GM21529 (cell line): ENCODE measurements around the gene OR7C1.
"Not testable (repeated sequence)": the region's sequence is repeated elsewhere in the genome, so short reads cannot be mapped to it uniquely, and the experiment has no call there.

Experiments used
- ATAC-seq: cut with Tn5 transposase; IDR thresholded peaks from one replicate; pipeline ENCODE4 v1.9.1; 2021; ENCODE audit not compliant: unreplicated experiment

The OR7C1 gene

DNA sequence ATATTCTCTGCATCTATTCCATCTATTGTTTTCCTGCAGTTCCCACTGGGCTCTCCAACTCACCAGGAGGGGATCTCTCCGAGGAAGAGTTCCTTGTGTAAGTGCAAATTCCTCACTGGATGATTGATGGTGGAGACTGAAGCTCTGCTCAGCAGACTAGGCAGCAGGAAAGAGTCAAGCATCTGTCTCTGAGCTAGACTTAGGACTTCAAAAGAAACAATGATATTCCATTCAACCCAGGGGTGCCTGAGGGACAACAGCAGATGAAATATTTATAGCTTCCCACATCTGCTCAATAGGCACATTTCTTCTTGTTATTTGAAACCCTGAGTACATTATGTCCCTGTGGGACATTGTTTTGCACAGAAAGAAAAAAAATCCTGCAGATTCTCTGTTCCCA, at the start of gene OR7C1, which contains the start of gene OR7A5:
OR7C1 (minus strand) TSS at position 175 of the 400 bp plus-strand sequence. CDS start 35,049 bp downstream, outside the sequence.
OR7A5 (minus strand) TSS at position 175 of the 400 bp plus-strand sequence. CDS start 6,944 bp downstream, outside the sequence.
- no peak for ATAC-seq

DNA sequence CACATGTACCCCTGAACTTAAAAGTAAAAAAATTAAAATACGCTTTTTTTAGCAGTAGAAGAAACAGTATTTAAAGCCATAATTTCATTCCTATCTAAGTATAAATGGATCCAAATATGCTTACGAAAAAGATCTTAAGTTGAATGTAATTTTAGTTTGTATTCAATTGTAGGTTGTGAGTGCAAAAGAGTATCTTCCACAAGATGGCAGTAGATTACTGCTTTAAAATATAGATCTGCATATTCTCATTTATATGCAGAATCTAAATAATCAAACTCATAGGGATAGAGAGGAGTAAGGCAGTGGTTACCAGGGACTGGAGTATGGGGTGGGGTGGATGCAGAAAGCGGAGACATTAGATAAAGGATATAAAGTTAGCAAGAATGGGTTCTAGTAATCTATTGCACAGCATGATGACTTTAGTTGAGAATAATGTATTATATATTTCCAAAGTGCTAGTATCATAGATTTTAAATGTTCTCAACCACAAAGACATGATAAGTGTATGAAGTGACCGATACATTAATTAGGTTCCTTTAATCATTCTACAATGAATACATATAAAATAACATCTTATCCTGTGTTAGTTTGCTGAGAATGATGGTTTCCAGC, 36.7 kb upstream of the OR7C1 start:
- no peak for ATAC-seq

DNA sequence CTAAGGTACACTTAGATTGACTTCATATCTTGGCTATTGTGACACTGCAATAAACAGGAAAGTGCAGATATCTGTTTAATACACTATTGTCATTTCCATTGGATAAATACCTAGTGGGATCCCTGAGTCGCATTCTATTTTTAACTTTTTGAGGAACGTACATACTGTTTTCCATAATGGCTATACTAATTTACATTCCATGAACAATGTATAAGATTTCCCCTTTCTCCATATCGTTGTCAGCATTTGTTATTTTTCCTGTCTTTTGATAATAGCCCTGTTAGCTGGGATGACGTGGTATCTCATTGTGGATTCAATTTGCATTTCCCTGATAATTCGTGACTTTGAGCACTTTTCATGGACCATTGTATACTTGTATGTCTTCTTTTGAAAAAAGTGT, 33.5 kb upstream of the OR7C1 start:
- ATAC-seq: no peak

DNA sequence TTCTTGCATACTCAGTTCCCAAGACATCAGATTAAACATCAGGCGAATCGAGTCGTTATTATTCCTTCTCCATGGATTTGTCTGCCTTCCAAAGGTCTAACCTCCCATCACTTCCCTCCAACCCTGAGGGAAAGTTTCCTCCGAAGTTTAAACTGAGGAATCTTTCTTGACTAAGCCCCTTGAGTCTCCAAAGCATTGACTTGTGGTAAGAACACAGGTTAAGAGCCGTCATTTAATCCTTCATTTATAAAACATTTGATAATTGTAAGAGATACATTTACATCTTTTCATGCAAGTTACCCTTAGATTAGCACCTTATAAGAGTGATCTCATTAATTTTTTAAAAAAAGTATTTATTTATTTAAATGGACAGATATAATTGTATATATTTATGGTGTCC, 13.8 kb upstream of the OR7C1 start, which contains the start of gene OR7A10:
OR7A10 (minus strand) TSS at position 101 of the 400 bp plus-strand sequence. CDS start 7,045 bp downstream, outside the sequence.
- ATAC-seq: no peak

DNA sequence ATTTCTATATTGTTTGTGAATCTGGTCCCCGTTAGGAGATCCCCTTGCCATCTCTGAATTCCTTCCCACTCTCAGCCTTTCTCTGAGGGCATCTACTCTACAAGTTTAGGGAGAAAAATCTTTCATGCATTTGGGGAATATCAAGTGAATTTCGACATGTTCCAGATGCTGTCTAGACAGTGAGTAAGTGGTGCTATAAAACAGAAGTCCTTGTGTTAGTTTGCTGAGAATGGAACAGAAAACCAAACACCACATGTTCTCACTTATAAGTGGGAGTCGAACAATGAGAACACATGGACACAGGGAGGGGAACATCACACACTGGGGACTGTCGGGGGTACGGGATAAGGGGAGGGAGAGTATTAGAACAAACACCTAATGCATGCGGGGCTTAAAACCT, 8.6 kb upstream of the OR7C1 start:
- no peak for ATAC-seq

DNA sequence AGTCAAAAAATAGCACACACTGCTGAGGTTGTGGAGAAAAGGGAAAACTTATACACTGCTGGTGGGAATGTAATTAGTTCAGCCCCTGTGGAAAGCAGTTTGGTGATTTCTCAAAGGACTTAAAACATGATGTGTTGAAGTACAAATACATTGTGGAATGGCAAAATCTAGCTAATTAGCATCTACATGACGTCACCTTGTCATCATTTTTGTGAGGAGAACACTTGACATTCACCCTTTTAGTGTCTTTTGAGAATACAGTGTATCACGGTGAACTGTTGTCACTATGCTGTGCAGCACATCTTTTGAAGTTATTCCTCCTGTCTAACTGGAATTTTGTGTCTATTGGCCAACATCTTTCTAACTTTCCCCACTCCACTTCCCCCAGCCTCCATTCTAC, 8.2 kb upstream of the OR7C1 start:
- no peak for ATAC-seq

DNA sequence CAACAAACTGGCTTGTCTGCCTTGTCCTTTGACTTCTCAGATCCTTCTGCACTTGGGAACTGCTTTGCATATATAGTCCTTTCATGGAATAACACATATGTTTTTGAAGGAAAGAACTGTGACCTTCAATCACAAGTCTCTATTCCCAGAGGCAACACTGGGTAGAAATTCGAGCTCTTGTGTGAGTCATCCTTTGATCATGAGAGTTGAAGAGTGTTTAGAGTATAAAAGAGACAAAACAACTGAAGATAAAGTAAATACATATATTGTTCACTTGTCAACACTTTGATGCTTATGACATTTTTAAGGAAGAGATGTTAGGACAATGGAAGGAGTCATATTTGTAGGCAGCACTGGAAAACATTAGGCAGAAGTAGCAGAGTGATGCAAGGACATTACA, 5.2 kb upstream of the OR7C1 start:
- ATAC-seq: no peak

DNA sequence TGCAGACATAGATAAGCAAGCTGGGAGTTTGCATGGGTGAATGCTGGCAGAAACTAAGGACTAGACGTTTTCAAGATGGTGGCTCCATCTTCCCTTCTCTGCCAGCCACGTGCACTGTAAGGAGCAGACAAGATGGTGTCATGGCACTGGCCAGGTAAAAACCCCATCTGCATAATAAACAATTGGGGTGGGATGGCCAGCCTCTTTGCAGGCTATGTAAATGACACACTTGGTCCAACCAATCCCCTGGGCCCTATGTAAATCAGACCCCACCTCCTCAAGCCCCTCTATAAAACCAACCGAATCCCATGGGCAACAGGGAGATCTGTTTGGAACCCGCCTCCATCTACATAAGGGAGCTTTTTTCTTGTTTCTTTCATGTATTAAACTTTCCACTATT, 2.4 kb upstream of the OR7C1 start:
- no peak for ATAC-seq

DNA sequence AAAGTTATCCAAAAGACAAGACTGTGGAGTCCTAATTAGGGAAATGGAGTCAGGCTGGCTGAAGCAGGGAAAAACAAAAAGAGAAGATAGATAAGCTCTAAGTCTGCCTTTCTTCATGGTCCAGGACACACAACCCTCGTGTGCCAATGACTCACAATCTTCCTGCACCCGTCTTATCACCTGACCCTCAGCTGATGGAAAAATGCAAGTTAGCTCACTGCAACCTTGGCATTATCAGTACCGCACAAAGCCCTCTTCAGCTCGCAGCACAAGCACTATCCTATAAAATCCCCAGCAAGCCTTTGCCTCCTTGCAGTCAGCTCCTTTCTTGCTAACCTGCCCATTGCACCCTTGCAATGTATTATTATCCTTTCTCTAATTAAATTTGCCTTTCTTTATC, 4.3 kb downstream of the OR7C1 start:
- ATAC-seq: no peak

DNA sequence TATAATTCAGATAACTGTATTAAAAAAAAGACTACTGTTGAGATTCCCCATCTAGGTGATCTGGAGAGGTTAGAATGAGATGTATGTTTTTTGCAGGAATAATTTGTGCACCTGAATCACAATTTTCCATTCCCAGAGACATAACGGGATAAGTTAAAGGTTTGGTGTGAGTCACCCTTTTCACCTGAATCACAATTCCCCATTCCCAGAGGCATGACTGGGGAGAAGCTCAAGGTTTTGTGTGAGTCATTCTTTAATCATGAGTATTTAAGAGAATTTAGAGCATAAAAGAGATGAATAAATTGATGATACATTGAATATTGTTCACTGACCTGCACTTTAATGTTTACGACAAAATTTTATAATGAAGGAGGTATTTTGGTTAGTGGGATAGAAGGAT, 9.0 kb downstream of the OR7C1 start:
- no peak for ATAC-seq

DNA sequence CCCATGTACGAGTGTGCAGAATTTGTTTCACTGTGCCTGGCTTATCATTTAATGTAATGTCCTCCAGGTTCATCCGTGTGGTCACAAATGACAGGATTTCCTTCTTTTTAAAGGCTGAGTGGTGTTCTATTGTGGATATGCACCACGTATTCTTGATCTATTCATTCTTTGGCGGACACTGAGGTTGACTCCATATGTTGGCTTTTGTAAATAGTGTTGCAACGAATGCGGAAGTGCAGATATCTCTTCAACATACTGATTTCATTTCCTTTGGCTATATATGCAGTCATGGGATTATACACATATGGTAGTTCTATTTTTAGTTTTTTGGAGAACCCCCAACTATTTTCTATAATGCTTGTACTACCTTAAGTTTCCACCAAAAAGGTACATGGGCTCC, 13.0 kb downstream of the OR7C1 start:
- ATAC-seq: no peak

DNA sequence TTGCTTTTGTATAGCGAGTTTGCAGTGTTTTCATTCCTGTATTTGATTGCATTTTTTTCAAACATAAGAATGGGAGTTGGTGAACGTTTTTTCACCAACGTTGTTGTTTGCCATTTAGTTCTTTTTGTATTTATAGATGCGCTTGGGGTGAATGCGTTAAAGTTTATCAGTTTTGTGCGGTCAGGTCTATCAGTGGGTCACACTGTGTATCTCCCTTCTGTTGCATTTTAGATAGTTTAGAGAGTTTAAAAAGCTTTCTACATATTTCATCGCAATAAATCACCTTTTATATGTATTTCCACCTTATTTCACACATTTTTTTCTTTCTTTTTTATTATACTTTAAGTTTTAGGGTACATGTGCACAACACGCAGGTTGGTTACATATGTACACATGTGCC, 16.4 kb downstream of the OR7C1 start:
- no peak for ATAC-seq

DNA sequence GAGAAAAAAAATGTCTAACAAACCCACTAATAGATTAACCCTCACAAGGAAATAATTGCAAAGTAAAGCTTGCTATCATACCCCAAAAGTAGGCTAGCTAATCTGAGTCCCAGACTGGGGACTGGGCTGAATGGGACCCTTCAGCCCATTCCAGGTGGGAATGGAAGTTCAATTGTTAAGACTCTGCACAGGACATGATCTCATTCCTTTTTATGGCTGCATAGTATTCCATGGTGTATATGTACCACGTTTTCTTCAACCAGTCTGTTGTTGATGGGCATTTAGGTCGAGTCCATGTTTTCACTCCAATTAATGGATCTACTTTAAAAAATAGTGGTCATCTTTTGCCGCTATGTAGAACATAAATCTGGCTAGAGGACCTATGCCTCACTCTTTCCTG, 17.9 kb downstream of the OR7C1 start:
- ATAC-seq: no peak

DNA sequence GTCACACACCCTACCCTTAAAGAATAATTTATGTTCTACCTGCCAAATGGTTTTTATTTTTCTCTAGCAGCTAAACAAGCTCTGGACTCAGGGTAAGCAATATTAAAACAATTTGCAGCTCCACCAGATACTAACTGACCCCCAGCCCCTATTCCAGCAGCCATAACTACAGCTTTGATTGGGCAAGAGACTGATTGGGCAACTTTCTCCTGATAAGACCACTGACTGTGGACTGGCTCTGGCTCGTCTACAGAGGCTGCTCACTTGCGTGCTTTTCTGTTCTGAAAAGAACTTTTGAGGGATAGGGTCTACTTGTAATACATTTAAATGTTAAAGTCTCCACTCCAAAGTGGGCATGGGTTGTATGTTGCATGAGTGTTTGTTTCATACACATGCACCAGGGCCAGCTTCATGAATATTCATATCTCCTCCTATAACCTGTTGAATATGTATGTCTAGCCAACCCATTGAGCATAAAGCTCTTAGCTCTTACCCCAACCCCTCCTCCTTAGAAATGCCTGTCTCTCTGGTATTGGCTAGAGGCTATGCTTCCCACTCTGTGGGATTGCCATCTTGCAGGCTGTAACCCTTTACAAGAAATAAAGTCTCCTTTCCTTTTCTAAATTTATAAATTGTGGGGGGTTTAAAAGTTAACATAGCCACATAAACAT, 19.9 kb downstream of the OR7C1 start:
- no peak for ATAC-seq

DNA sequence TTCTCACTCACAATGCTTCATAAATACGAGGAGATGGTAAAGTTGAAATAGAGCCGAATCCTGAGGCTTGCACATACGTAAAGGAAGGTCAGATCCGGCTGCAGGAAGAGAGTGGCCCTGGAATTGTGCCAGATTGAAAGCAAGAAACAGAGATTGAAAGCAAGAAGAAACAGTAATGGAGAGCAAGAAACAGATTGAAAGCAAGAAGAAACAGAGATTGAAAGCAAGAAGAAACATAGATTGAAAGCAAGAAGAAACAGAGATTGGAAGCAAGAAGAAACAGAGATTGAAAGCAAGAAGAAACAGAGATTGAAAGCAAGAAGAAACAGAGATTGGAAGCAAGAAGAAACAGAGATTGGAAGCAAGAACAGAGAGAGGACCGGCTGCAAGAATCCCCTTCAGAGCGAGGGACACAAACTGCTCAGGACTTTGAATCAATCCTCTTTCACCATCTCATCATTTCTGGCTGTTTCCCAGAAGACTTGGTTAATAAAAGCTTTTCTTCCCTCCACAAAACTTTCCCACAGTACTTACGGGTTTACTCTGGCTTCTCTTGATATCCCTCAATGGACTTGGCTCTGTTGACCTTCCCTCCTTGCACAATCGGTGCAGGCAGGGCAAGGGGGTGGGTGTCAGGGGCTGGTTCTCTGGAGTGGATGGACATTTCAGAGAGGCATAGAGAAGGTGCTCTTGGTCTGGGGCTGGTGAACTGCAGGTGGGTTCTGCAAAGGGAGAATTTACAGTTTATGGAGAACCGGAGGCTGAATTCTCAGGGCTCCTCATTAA, 25.5 kb downstream of the OR7C1 start:
- no peak for ATAC-seq

DNA sequence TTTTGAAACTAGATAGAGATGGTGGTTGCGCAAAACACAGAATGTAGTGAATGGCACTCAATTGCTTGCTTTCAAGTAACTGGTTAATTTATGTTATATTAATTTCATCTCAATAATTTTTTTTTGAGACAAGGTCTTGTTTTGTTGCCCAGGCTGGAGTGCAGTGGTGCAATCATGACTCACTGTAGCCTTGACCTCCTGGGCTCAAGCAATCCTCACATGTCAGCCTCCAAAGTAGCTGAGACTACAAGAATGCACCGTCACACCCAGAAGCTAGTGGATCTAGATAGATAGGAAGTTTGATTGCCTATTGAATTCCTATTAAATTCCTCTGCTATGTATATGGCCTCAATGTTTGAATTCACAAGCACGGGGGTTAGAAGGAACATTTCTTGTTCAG, 30.2 kb downstream of the OR7C1 start:
- no peak for ATAC-seq

DNA sequence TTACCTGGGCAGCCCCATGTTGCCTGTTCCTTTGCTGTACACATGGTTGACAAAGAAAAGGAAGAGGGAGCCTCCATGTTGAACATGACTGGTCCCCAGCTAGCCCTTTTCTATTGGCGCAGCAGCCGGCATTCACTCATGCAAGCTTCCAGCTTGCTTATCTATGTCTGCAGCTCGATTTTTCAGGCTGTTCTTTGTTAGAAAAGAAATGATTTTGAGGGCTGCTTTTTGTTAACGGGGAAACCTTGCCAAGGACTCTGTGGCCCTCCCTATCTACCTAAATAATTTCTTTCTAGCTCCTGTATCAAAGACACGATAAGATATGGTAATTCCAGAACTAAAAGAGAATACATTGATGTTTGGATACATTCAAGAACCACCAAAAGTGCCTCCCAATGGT, 36.2 kb downstream of the OR7C1 start:
- ATAC-seq: no peak

DNA sequence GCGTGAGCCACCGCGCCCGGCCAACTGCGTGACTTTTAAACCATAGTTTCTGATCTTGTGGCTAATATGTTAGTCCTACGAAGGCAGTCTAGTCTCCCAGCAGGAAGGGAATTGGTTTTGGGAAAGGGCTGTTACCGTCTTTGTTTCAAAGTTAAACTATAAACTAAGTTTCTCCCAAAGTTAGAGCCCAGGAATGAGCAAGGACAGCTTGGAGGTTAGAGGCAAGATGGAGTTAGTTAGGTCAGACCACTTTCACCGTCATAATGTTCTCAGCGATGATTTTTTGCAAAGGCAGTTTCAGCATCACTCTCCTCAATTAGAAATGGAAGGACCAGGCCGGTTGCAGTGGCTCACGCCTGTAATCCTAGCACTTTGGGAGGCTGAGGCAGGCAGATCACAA, 39.0 kb downstream of the OR7C1 start:
- no peak for ATAC-seq

DNA sequence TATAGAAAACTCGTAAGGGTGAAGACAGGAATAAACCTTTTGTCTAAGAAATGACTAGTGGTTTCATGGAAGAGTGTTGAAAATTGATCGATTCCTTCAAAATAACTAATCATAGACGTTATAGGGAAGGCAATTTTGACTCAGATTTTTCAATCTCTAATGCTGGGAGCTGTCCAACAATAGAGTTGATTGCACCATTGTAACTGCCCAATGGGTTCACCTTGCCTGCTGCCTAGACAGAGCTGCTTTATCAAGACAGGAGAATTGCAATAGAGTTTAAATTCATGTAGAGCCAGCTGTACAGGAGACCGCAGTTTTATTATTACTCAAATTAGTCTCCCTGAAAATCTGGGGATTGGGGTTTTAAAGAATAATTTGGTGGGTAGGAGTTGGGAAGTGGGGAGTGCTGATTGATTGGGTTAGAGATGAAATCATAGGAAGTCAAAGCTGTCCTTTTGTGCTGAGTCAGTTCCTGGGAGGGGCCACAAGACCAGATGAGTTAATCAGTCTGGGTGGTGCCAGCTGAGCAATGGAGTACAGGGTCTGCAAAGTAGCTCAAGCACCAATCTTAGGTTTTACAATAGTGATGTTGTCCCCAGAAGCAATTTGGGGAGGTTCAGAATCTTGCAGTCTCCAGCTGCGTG, 39.8 kb downstream of the OR7C1 start:
- no peak for ATAC-seq

DNA sequence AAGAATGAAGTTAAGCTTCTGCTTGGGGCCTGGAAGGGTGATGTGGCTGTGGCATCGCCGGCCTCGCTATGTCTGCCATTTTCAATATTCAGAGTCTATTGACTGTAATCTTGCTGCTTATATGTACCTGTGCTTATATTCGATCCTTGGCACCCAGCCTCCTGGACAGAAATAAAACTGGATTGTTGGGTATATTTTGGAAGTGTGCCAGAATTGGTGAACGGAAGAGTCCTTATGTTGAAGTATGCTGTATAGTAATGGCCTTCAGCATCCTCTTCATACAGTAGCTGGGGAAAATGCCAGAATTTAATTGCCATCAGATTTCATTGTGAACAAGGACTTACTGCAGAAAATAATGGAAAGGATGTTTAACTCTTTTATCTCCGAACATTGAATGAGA, 42.7 kb downstream of the OR7C1 start:
- not testable (repeated sequence) for ATAC-seq

DNA sequence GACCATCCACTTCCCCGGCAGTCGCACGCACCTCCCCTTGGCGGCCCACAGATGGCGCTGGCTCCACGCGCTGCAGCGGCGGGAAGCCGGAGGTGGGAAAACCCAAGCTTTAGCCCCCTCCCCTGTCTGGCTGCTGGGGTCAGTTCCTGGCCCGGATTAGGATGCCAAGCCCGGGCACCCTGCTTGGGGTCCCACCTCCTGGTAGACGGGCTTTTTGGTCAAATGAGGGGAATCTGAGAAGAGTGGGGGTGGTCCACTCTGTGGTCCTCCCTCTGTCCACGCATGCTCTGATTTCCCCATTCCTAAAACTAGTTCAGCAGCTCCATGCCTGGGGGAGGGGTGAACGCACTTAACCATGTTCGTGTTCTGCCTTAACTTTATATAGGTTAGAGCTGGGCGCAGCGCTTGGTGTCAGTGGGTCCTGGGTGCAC, 48.5 kb downstream of the OR7C1 start:
- ATAC-seq: no peak
